SJCRH30 (cell line): ENCODE measurements around the gene SLC6A1. TPM values are rescaled to one million over a fixed set of nuclear protein-coding genes. Genes with fewer than 3 reads are reported as not detected.

ENCODE experiments used
- DNase-seq, 2 experiments: peaks; one replicate each; pipeline ENCODE4 v3.0.0-alpha.2; 2015 to 2020
- H3K27ac ChIP-seq: fragments of 250-450 bp; sonication (Bioruptor Pico); 2 replicates; pipeline ENCODE4 v1.5.1; 2020; ENCODE audit warnings: mild to moderate bottlenecking, moderate library complexity
- H3K27me3 ChIP-seq: fragments of 250-450 bp; sonication (Bioruptor Pico); 2 replicates; pipeline ENCODE4 v1.5.1; 2020; ENCODE audit warnings: mild to moderate bottlenecking, moderate library complexity
- H3K36me3 ChIP-seq: fragments of 250-450 bp; sonication (Bioruptor Pico); 2 replicates; pipeline ENCODE4 v1.5.1; 2020; ENCODE audit warnings: mild to moderate bottlenecking, moderate library complexity
- H3K4me1 ChIP-seq: fragments of 250-450 bp; sonication (Bioruptor Pico); 2 replicates; pipeline ENCODE4 v1.5.1; 2020; ENCODE audit warnings: mild to moderate bottlenecking, moderate library complexity
- H3K4me3 ChIP-seq: fragments of 250-450 bp; sonication (Bioruptor Pico); 2 replicates; pipeline ENCODE4 v1.5.1; 2020; ENCODE audit warnings: mild to moderate bottlenecking, moderate library complexity
- H3K9me3 ChIP-seq: fragments of 250-450 bp; sonication (Bioruptor Pico); replicated peaks from 2 replicates; pipeline ENCODE4 v1.5.1; 2020; ENCODE audit warnings: mild to moderate bottlenecking, moderate library complexity
- total RNA-seq: library from RNA; depleted of rRNA; stranded (reverse); fragments of >200 nt; shearing (Covaris generic); gene quantifications from 2 replicates; pipeline ENCODE4 v1.2.3, GENCODE V29; 2014

Gene SLC6A1
- total RNA-seq, 1 experiment from 2014 or later: not detected

DNA sequence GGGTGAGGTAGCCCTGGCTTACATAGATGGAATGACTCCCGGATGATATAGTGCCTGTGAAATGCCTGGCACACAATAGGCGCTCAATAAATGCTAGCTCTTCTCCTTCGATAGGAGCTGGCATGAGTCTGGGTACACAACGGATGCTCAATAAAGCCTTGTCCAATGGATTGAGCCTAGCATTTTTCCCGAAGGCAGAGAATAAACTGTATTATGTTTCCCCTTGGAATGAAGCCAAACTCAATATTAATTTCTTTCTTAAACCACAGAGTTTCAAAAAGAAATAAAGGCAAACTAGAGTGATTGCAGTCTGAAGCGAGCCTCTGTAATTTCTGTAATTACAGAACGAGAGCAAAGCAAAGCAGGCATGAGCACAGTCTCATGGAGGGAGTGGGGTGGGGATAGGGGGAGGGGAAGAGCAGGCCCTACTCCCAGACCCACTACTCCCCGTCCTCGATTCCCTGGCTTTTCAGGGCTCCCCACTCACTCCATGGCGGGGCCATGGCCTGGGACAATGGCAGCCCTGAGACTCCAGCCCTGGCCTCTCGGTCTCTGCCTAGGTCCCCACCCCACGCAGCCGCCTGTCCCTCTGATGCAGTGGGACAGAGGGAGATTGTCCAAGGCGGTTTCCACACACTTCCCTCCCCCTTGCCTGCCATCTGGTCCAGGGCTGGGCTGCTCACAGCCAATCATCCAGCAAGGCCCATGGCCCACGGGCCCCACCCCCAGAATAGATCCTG, 18.0 kb downstream of the SLC6A1 start:
- H3K9me3 ChIP-seq: no peaks in the 10 kb centered on the region
- peaks cover 7% of the 10 kb centered on the region for H3K27me3 ChIP-seq
- no peak overlapping the region for H3K27ac ChIP-seq
- no peak for DNase-seq
- no peak overlapping the region for H3K4me3 ChIP-seq
- H3K4me1 ChIP-seq: no peaks in the 10 kb centered on the region
- H3K36me3 ChIP-seq: no peaks in the 10 kb centered on the region

DNA sequence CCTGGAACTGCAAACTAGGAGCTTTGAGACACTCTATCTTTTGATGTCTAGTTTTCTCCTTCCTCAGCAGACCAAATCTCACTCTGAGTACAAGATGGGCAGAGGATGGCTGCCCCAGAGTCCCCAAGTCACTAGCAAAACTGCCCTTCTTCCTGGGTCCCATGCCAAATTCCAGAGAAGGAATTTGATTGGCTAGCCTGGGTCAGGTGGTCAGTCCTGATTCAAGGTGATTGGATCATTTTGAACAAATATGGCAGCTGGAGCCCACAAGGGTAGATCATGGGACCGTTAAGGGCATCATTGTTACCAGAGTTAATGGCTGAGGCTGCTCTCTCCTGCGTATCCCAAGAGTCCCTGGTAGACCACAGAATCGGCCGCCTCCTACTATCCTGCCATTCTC, 21.7 kb downstream of the SLC6A1 start:
- no peaks in the 10 kb centered on the region for H3K4me1 ChIP-seq
- DNase-seq: no peak
- H3K9me3 ChIP-seq: no peaks in the 10 kb centered on the region
- H3K27me3 ChIP-seq: peaks cover 11% of the 10 kb centered on the region; the same call in 1 of the 2 replicates
- H3K36me3 ChIP-seq: no peaks in the 10 kb centered on the region
- no peak overlapping the region for H3K4me3 ChIP-seq
- H3K27ac ChIP-seq: no peak overlapping the region

DNA sequence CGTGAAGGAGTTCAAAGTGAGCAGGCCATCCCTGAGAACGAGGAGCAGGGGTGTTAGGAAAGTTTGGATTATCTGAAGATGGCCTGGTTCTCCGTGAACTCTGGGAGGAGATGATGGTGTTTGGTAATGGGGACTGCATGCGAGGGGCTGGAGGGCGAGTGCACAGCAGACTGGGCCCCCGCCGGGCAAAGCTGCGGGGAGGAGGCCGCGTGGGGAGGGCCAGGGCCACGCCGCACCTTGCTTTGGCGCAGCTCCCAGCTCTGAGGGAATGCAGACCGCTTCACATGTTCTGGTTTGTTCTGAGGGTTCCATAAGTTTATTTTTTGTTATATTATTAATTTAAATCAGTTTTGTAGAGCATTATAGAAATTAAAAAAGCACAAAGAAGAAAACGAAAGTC, 22.2 kb downstream of the SLC6A1 start:
- no peak for DNase-seq
- Histone ChIP-seq H3K27me3 (peaks cover 11% of the 10 kb centered on the region; the same call in 1 of the 2 replicates), H3K36me3 (no peaks in the 10 kb centered on the region), H3K4me1 (no peaks in the 10 kb centered on the region), H3K27ac (no peak overlapping the region), H3K4me3 (no peak overlapping the region), H3K9me3 (no peaks in the 10 kb centered on the region)

DNA sequence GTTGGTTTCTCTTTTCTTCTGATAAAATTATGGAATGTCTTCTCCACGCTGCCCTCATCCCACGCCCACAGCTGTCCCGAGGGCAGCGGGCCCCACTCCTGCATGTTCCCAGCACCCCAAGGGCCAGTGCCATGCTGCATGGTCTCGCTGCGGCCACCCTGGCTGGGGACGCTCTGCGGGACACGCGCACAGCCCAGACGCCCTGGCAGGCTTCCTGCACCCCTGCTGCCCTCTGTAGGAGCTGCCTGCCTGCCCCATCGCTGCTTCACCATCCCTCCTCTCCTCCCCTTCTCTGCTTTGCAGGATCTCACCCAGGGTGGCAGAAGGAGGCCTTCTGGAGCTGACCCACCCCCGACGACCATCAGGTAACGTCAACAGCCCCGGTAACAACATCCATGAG, 22.8 kb downstream of the SLC6A1 start:
- H3K27ac ChIP-seq: no peak overlapping the region
- H3K4me3 ChIP-seq: no peak overlapping the region
- DNase-seq: no peak
- H3K36me3 ChIP-seq: no peaks in the 10 kb centered on the region
- H3K4me1 ChIP-seq: no peaks in the 10 kb centered on the region
- H3K9me3 ChIP-seq: no peaks in the 10 kb centered on the region
- H3K27me3 ChIP-seq: peaks cover 12% of the 10 kb centered on the region; the same call in 1 of the 2 replicates

DNA sequence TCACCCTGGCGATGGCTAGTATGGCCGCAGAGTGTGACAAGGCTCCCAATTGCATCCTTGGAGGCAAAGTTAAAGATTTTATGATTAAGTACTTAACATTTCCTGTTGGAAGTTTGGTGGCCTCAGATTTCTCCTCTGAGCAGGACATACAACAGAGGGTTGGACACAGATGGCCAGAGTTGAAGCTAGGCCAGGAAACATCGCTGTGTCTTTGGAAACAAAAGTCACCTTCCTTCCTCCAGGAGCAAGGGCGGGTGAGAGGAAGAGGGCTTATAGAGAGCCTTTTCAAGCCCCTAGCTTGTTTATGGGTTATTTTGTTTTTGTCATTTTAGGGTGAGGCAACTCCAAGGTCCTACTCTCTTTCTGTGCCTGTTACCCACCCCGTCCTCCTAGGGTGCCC, 24.2 kb downstream of the SLC6A1 start:
- peaks cover 22% of the 10 kb centered on the region for H3K27me3 ChIP-seq
- no peak overlapping the region for H3K4me3 ChIP-seq
- H3K36me3 ChIP-seq: no peaks in the 10 kb centered on the region
- no peak for DNase-seq
- H3K27ac ChIP-seq: no peak overlapping the region
- H3K4me1 ChIP-seq: no peaks in the 10 kb centered on the region
- no peaks in the 10 kb centered on the region for H3K9me3 ChIP-seq

DNA sequence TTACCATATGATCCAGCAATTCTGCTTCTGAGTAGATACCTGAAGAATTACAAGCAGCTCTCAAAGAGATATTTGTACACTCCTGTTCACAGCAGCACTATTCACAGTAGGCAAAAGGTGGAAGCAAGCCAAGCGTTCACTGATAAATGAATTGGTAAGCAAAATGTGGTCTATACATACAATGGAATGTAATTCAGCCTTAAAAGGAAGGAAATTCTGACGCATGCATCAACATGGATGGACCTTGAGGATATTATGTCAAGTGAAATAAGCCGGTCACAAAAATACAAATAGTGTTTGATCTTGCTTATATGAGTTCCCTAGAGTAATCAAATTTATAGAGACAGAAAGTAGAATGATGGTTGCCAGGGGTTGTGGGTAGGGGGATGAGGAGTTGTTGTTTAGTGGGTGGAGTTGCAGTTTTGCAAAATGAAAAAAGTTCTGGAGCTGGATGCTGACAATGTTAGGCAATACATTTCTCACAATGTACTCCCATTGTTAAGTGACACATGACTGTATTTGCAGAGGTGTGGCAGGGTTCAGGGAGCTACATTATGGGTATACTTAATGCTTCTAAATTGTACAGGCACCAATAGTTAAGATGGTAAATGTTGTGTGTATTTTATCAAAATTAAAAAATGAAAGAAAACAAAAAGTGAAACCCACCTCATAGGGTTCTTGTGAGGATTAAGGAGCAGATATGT, 26.7 kb downstream of the SLC6A1 start:
- Histone ChIP-seq H3K4me3 (no peak overlapping the region), H3K36me3 (no peaks in the 10 kb centered on the region), H3K4me1 (no peaks in the 10 kb centered on the region), H3K27me3 (peaks cover 30% of the 10 kb centered on the region), H3K27ac (no peak overlapping the region), H3K9me3 (no peaks in the 10 kb centered on the region)
- no peak for DNase-seq

DNA sequence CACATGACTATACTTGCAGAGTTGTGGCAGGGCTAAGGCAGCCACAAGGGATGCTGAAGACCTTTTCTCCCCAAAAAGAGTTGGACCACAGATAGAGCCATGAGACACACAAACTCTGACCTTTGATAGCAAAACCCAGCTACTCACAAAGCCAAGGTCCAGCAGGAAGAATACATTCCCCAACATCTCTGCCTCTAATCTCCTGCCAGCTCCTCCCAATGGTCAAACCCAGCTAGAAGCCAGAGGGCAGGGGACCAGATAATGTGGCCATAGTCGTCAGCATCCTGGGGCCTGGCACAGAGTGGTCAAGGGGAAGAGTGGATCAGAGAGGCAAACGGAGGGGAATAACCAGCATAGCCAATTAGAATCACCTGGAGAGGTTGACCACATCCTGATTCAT, 28.2 kb downstream of the SLC6A1 start:
- no peaks in the 10 kb centered on the region for H3K4me1 ChIP-seq
- H3K27me3 ChIP-seq: peaks cover 30% of the 10 kb centered on the region
- DNase-seq: no peak

DNA sequence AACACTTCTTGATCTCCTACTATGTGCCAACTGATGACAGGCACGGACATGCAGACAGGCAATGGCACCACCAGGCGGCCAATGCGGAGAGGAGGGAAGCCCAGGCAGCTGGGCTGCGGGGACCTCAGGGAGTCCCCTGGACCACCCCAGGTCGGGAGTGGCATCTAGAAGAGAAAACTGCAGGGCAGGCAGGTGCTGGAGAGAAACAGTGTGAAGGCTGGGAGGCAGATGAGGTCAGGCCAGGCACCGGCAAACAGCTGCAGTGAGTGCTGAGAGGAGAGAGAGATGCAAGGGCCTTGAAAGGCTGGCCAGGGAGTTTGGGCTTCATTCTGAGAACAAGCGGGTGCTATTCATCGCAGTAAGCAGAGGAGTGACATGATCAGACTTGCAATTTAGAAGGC, 29.1 kb downstream of the SLC6A1 start:
- H3K27me3 ChIP-seq: peaks cover 28% of the 10 kb centered on the region
- no peaks in the 10 kb centered on the region for H3K9me3 ChIP-seq
- H3K36me3 ChIP-seq: no peaks in the 10 kb centered on the region
- H3K4me3 ChIP-seq: no peak overlapping the region
- no peak for DNase-seq
- no peak overlapping the region for H3K27ac ChIP-seq
- no peaks in the 10 kb centered on the region for H3K4me1 ChIP-seq

More for the DNA sequence above, 28.2 kb downstream of the SLC6A1 start:
- H3K9me3 ChIP-seq: no peaks in the 10 kb centered on the region
- no peak overlapping the region for H3K4me3 ChIP-seq
- no peak overlapping the region for H3K27ac ChIP-seq
- H3K36me3 ChIP-seq: no peaks in the 10 kb centered on the region

DNA sequence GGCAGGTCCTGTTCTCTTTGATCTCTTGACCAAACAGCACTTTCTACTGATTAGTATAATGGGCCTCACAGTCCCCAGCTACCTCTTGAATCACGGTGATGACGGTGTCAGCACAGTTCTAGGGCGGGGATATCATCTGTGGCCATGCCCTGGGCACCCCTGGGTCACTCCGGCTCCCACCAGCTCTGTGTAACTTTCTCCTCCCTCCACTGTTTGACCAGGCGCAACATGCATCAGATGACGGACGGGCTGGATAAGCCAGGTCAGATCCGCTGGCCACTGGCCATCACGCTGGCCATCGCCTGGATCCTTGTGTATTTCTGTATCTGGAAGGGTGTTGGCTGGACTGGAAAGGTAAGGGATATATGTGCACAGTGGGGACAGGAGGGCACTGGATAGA, 29.6 kb downstream of the SLC6A1 start:
- Histone ChIP-seq H3K9me3 (no peaks in the 10 kb centered on the region), H3K4me1 (no peaks in the 10 kb centered on the region), H3K27ac (no peak overlapping the region), H3K4me3 (no peak overlapping the region), H3K27me3 (peaks cover 24% of the 10 kb centered on the region), H3K36me3 (no peaks in the 10 kb centered on the region)
- DNase-seq: no peak

DNA sequence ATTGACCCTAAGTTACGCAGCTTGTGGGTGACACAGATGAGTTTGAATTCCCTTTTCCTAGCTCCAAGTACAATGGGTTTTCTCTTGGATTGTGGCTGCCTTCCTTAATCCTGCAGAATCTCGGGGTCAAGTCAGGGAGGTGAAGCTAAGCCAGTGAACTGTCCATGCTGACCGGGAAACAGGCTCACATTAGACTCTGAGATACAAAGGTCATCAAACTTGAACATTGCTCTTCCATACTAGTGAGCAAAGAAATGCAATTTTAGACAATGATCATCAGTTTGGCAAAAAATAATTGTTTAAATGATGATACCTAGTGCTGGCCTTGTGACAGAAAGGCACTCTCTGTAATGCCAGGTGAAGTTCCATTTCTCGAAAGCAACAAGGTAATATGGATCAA, 31.6 kb downstream of the SLC6A1 start:
- Histone ChIP-seq H3K27me3 (peaks cover 23% of the 10 kb centered on the region), H3K4me3 (no peak overlapping the region), H3K4me1 (no peaks in the 10 kb centered on the region), H3K36me3 (no peaks in the 10 kb centered on the region), H3K9me3 (no peaks in the 10 kb centered on the region), H3K27ac (no peak overlapping the region)
- no peak for DNase-seq

DNA sequence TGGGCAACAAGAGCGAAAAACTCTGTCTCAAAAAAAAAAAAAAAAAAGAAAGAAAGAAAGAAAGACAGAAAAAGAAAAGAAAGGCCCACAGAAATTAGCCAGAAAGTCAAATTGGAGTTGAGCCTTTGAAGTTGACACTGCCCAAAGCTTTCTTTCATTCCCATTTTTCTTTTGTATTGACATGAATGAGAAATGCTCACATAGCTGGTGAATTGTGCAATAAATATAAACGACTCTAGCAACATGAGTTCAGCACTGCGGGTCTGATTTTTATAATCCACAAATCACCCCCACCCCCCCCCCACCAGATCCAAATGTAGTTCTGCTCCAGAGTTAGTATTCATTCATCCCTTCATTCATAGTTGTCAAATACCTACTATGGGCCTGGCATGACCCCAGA, 37.4 kb downstream of the SLC6A1 start:
- no peaks in the 10 kb centered on the region for H3K9me3 ChIP-seq
- H3K36me3 ChIP-seq: no peaks in the 10 kb centered on the region
- no peak for DNase-seq
- H3K4me3 ChIP-seq: no peak overlapping the region
- H3K27ac ChIP-seq: no peak overlapping the region
- H3K4me1 ChIP-seq: no peaks in the 10 kb centered on the region
- H3K27me3 ChIP-seq: no peaks in the 10 kb centered on the region

DNA sequence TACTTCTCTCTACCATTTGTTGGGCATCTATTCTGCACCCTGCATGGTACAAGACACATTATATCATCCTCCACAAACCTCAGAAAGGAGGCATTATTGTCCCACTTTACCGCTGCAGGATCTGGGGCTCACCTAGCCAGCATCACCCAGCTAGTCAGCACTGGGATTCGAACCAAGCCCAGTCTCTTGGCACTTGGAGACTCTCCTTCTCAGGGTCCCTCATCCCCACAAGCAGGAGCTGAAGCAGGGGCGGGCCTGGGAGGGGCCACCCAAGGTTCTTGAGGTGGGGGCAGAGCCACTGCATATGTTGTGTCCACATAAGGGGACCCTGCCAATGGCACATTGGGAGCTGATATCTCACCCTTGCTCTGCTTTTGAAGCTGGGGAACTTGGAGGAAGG, 41.3 kb downstream of the SLC6A1 start:
- no peak for DNase-seq
- H3K9me3 ChIP-seq: no peaks in the 10 kb centered on the region
- H3K4me1 ChIP-seq: no peaks in the 10 kb centered on the region
- H3K4me3 ChIP-seq: no peak overlapping the region
- H3K36me3 ChIP-seq: no peaks in the 10 kb centered on the region
- no peak overlapping the region for H3K27ac ChIP-seq
- peaks cover 4% of the 10 kb centered on the region; the same call in 1 of the 2 replicates for H3K27me3 ChIP-seq

DNA sequence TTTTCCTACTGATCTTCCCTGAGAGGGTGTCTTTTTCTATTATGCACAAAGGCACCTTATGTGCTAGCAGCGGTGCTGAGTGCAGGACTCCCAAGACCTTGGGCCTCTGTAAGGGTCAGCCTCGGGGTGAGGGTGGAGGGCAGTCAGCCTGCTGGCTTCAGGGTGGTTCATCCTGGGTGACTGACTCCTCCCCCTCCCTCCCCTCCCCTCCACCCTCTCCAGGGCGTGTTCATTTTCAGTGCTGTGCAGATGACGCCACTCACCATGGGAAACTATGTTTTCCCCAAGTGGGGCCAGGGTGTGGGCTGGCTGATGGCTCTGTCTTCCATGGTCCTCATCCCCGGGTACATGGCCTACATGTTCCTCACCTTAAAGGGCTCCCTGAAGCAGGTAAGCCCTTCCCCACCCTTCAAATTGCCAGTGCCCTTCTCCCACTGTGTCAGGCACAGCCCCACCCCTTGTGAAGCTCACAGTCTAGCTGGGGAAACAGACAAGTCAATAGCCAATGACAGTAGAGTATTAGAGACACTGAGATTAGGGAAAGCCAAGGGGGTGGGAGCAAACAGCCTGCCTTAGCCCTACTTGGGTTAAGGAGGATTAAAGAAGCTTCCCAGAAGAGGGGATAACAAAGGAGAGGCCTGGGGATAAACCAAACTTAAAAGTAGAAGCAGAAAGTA, 41.9 kb downstream of the SLC6A1 start:
- no peak overlapping the region for H3K27ac ChIP-seq
- H3K4me3 ChIP-seq: no peak overlapping the region
- H3K27me3 ChIP-seq: peaks cover 4% of the 10 kb centered on the region; the same call in 1 of the 2 replicates
- DNase-seq: no peak
- H3K36me3 ChIP-seq: no peaks in the 10 kb centered on the region
- no peaks in the 10 kb centered on the region for H3K9me3 ChIP-seq
- H3K4me1 ChIP-seq: no peaks in the 10 kb centered on the region

DNA sequence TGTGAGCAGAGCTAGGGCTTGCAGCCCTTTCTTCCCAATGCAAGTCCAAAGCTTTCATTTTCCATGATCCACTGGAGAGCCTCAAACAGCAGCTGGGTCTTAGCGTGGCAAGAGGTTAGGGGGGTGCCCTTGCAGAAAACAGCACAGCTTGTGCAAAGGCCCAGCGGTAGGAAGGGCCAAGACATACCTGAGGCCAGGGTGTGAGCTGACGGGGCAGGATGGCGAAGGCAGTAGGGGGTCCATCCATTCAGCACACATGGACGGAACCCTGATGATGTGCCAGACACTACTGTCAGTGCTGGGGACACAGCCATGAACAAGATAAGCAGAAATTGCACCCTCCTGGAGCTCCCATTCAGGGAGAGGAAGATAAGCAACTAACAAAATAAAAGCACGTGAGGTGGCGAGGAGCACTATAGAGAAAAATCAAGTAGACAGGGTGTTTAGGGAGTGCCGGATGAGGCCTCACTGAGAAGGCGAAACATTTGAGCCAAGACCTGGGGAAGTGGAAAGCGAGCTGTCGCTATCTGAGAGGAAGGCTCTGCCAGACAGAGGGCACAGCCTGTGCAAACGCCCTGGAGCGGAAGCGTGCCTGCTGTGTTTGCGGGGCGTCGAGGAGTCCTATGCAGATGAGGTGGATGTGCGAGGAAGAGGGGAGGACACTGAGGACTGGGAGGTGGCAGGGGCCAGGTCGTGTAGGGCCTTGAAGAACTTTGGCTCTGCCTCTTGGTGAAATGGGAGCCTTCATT, 43.4 kb downstream of the SLC6A1 start:
- Histone ChIP-seq H3K36me3 (no peaks in the 10 kb centered on the region), H3K27me3 (peaks cover 4% of the 10 kb centered on the region), H3K4me3 (no peak overlapping the region), H3K27ac (no peak overlapping the region), H3K4me1 (no peaks in the 10 kb centered on the region), H3K9me3 (no peaks in the 10 kb centered on the region)
- DNase-seq: no peak
